Keratinocyte (primary cell): ENCODE data around the gene GH1.

ENCODE experiments used
- EZH2 ChIP-seq: IDR thresholded peaks from one replicate; pipeline ENCODE4 v1.6.1; 2012; ENCODE audit warnings: inconsistent platforms, mild to moderate bottlenecking, low read length, moderate library complexity
- TF ChIP-seq, protein P1 (sequence below), 3 experiments: IDR thresholded peaks in 1 of 3; conservative IDR thresholded peaks in 1 of 3; optimal IDR thresholded peaks in 1 of 3; 2 replicates in 2 of 3; 3 replicates in 1 of 3; pipeline versions ENCODE3 to v1.5.1; 2011; ENCODE audit warnings: low read length in 3 of 3, mild to moderate bottlenecking in 3 of 3, moderate library complexity in 2 of 3, control low read depth in 1 of 3, inconsistent platforms in 1 of 3; ENCODE audit not compliant: insufficient read depth in 2 of 3; ENCODE audit errors: extremely low read depth in 1 of 3

DNA sequence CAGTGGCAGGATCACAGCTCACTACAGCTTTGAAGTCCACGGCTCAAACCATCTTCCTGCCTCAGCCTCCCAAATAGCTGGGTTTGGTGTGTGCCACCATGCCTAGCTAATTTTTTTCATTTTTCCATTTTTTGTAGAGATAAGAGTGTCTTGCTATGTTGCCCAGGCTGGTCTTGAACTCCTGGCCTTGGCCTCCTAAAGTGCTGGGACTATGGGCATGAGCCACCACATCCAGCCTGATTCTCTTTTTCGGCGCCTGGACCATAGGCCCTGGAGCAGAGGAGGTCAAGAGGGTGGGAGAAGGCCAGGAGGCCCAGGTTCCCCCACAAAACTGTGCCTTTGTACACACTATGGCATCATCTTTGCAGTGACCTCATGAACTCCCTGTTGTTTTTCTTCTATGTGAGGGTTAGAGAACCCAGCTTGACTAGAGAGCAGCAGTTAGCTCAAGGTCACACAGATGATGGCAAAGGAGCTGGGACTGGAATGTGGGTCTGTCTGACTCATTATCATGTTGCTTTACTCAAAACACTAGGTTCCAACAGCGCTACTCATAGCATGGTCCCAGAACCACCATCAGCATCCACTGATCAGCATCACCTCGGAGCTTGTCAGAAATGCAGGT is 37.8 kb upstream of the GH1 start:
- TF ChIP-seq, protein P1, sequence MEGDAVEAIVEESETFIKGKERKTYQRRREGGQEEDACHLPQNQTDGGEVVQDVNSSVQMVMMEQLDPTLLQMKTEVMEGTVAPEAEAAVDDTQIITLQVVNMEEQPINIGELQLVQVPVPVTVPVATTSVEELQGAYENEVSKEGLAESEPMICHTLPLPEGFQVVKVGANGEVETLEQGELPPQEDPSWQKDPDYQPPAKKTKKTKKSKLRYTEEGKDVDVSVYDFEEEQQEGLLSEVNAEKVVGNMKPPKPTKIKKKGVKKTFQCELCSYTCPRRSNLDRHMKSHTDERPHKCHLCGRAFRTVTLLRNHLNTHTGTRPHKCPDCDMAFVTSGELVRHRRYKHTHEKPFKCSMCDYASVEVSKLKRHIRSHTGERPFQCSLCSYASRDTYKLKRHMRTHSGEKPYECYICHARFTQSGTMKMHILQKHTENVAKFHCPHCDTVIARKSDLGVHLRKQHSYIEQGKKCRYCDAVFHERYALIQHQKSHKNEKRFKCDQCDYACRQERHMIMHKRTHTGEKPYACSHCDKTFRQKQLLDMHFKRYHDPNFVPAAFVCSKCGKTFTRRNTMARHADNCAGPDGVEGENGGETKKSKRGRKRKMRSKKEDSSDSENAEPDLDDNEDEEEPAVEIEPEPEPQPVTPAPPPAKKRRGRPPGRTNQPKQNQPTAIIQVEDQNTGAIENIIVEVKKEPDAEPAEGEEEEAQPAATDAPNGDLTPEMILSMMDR (optimal IDR thresholded peaks at IDR 0.05 in 1 of 3, IDR thresholded peaks at IDR 0.05 in 1 of 3, conservative IDR thresholded peaks at IDR 0.05 in 1 of 3; ENCODE audit: extremely low read depth in 1 of 3, insufficient read depth in 2 of 3, low read length in 3 of 3): no peak
- TF ChIP-seq EZH2: no peak
